ENCODE measurements around the gene HLA-DRA.

DNA sequence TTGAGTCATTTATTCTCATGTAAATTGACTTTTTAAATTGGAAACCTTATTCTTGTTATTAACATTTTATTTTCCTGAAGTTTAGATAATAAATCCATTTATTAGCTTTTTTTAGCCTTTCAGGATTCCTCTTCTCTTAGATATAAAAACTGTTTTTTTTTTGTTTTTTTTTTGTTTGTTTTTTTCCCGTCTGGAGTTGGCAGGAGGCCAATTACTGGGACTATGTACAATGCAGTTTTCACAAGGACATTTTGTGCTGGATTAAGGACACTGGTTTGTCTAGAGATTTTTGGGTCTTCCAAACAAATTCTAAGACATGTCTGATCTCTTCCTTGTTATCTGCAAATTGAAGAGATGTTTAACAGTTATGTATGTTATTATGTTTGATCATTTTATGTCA, 34.0 kb upstream of the HLA-DRA start:
- TF ChIP-seq CTCF (IDR thresholded peaks at IDR 0.05) (no peak), POLR2A (IDR thresholded peaks at IDR 0.05) (no peak)
